Dedifferentiated amniotic fluid mesenchymal stem cell (primary cell): ENCODE data around the gene FAM163B.

Experiments used
- DNase-seq: peaks from one replicate; pipeline ENCODE4 v3.0.0-alpha.2; 2016; ENCODE audit errors: extremely low spot score

The FAM163B gene

DNA sequence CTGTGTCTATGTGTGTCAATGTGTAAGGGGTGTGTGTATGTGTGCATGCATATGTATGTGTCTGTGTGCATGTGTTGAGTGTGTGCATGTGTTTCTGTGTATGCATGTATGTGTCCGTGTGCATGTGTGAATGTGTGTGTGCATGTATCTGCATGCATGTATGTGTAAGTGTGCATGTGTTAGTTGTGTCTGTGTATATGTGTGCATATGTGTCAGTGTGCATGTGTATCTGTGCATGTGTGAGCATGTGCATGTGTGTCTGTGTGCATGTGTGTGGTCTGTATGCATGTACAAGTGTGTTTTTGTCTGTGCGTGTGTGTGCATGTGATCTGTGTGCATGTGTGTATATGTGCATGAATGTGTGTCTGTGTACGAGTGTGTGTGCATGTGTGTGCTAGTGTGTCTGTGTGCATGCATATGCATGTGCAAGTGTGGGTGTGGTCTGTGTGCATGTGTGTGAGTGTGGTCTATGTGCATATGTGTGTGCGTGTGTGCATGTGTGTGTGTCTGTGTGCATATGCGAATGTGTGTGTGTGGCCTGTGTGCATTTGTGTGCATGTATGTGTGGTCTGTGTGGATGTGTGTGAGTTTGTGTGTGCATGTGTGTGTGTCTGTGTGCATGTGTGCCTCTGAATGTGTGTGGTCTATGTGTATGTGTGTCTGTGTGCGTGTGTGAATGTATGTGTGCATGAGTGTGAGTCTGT is 9.6 kb downstream of the FAM163B start:
- no peak for DNase-seq

DNA sequence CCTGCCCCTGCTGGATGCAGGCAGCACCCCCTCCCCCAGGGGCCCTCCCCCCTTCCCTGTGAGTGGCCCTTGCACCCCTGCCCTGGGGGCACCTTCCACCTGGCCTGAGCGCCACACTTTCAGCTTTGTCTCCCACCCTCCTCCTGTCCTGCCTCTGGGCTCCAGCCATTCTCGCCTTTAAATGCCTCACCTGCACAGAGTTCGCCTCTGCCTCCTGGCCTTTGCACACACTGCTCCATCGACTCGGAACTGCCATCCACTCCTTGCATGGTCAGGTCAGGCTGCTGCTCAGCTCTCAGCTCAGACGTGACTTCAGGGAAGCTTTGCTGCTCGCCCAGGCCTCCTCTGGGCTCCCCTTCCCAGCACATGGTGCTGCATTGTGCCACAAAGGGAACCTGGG is 10.2 kb downstream of the FAM163B start:
- no peak for DNase-seq

DNA sequence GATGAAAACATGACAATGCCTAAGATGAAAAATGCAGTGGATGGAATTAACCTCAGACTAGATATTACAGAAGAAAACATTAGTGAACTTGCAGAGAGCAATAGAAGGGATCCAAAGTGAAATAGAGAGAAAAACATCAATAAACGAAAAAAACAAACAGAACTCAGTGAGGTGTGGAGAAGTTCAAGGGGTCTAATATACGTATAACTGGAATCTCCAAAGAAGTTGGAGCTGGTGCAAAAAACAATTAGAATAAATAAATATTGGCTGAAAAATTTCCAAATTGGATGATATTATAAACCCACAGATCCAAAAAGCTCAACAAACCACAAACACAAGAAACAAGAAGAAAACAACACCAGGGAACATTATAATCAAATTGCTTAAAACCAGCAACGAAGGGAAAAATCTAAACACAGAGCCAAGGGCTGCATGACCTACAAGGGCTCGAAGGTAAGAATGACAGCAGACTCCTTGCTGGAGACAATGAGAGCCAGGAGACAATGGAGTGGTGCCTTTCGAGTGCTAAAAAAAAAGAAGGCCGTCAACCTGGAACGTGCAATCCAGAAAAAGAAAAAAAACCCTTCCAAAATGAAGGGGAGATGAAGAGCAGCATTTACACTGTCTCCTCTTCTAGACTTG is 11.8 kb downstream of the FAM163B start:
- no peak for DNase-seq

DNA sequence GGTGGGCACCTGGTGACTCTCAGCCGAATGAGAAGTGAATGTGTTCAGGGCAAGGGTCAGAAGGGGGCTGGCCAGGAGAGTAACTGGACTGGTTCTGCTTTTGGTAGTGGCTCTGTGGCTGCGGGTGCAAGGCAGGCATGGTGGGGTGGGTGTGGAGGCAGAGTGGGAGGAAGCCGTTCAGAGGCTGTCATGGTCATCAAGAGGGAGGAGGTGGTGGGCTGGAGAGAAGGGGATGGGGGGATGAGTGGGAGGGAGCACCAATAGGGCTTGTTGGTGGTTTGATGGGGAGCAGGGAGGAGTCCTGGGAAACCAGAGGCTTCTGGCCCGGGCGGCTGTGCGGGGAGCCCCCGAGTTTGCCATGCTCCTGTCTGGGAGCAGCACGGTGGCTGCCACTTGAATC is 13.3 kb downstream of the FAM163B start:
- DNase-seq: no peak

DNA sequence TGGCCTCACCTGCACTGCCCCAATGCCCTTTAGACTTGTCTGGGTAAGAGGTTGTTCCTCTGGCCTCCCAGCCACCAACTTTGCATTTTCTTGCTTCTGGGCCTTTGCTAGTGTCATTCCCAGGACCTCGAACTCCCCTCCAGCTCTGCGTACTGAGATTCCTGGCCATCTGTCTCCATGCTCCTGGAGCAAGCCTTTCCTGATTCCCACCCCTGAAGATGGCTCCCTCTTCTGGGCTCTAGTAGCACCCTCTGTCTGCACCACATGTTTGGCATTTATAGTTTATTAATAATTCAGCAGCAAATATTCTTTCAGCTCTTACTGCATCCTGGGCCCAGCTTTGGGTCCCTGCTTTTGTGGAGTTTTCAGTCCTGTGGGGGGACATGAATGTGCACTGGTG is 14.9 kb downstream of the FAM163B start:
- no peak for DNase-seq

DNA sequence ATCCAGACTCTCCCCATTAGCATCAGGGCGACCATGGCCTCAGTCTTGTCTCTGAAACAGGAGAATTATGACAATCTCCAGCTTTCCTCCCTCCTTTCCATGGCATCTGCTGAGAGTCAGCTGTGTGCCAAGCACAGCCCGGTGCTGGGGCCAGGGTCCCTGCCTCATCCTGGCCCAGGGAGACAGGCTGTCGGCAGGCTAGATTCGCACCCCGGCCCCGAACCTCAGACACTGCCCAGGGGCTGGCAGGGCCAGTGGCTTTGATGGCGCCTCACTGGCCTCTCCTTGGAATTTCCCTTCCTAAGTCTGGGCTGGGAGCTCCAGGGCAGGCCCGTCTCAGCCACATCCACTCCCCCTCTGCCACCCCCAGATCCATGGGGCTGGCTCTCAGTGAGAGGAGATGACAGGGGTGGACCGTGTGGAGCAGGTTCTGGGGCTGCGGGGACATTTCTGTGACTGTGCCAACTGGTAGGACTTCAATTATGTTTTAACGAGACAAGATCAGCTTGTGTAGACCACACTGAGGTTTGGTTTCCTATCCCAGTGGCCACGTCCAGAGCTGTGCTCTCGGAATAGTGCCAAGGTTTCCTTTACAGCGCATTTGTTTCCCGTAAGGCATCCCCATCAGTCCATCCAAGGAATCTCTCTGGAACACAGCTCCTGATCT is 15.5 kb downstream of the FAM163B start:
- DNase-seq: no peak

DNA sequence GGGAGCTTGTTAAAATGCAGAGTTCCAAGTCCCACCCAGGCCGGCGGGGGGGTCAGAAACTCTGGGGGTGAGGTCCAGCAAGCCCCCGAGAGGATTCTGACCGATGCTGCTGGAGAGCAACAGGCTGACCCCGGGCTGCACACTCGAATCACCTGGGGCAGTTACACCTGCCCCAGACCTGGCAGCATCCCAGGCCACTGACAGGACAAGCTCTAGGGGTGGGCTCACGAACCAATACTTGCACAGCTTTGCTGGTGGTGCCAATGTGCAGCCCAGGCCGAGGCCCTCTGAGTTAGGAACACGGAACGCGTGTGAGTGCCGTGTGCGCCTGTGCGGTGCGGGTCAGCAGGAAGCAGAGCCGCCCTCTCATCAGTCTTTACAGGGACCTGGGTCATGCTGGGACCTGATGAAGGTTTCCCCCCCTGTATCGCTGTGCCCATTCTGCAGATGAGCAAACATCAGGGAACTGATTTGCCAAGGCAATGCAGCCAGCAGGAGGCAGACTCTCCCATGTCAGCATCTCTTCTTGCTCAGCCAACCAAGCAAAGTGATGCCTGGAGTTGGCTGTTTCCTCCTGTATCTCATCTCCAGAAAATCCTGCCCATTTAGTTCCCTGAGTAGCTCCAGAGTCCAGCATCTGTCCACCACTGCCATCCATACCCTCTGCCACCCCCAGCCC is 16.3 kb downstream of the FAM163B start:
- DNase-seq: no peak

DNA sequence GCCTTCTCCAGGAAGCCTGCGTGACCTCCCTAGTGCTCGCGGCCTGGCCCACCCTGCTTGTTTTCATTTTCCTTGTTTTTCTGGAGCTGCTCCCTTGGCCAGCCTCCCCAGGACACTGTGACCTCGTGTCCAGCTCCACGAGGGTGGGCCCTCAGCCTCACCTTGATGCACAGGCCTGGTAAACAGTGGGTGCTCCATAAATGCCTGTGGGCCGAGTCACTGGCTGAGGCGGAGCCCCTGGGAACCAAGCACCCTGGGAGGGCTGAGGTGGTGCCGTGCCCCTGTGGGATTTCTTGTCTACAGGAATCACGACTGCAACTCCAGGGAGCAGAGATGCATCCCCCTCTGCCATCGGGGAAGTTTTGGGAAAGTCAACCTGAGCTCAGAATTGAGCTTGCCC is 17.2 kb downstream of the FAM163B start:
- no peak for DNase-seq

DNA sequence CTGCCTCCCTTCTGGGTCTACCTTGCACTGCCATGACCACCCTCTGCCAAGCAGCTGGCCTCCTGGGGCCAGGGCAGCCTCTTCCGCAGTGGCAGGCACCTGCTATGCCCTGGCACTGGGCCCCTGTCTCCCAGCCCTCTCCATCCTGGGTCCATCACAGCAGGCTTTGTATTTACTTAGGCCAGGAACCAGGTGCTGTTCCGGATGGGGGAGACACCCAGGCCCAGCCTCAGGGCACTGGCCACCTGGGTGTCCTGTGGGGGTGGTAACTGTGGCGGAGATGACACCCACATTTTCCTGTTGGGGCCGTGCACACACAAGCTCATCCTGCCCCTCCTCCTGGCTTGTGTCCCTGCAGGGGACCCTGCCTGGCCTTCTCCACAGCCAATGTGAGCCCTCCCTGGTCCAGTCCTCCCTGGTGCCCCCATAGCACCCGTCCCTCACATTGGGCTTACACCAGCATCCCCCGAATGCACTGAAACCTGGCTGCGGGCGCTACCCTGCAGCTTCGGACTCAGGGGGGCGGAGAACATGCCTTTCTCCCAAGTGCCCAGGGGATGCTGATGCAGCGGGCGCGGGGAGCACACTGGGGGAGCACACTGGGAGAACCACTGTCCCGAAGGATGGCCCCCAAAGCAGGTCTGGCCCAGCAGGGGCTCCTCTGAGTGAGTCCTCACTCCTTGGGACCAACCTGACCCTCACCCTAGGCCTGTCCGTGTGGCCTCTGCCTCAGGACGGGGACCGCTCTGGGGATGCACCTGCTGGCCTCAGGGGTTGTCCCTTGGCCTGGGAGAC is 17.9 kb downstream of the FAM163B start:
- no peak for DNase-seq

DNA sequence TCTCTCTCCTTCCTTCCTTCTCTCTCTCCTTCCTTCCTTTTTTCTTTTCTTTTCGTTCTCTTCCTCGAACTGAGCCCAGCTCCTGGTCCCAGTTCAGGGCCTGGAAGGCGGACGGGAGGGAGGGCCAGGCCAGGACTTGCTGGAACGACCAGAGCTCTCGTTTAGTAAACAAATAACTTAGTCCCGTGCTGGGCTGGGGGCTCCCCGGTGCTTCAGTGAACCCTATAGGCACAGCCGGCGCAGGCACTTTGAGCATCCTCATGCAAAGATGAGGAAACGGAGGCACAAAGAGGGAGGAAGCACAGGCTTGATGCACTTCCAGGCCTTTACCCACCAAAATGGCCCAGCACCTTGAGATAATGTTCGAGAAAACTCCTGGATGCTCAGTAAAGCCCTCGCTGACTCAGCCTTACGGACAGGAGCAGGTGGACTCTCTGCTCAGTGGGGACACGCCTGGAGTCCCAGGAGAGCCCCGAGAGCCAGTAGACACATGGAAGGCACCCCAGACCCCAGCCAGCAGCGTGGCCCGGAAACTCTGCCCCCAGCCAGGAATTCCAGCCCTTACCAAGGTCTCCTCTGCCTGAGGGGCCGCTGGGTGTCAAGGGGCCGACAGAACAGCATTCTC is 18.8 kb downstream of the FAM163B start:
- DNase-seq: no peak

DNA sequence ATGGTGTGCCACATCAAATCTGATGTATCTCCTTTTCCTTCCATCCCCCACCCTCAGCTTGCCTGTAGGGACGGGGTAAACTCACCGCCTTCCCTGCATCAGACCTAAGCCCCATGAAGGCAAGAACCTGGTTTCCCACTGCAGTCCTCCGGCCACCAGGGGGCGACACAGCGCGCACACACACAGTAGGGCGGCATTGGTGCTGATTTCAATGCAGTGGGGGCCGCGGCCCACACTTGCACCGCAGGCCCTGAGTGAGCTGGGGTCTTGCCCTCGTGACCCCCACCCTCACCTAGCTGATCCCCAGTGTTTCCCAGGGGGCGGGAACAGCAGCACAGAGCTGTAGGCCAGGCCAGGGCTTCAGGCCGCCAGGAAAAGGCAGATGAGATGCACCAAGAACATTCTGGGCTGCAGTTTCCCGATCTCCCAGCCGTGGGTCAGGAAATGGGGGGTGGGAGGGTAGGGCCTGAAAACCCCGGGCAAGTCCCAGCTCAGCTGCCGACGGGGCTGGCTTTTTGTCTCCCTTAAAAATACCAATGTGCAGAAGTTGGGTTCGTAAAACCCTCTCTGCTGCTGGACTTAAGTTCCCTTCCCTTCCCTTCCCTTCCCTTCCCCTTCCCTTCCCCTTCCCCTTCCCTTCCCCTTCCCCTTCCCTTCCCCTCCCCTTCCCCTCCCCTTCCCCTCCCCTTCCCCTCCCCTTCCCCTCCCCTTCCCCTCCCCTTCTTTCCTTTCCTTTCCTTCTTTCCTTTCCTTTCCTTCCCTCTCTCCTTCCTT is 19.5 kb downstream of the FAM163B start:
- DNase-seq: no peak

DNA sequence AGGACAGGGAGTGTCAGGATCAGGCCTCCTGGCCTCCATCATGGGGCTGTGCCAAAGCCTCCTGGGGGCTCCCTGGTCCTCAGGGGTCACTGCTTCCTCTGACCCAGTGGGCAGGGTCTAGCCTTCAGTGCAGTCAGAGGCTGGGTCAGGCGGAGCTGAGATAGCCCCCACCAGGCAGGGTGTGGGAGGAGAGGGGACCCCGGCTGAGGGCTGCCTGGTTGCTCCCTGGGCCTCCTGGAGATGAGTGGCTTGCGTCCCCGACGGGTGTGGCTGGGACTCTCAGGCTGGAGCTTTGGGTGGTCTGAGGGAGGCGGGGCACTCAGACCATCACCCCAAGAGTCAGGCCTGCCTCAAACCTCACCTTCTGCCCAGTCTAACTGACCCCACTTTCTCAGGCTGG is 21.7 kb downstream of the FAM163B start:
- no peak for DNase-seq

DNA sequence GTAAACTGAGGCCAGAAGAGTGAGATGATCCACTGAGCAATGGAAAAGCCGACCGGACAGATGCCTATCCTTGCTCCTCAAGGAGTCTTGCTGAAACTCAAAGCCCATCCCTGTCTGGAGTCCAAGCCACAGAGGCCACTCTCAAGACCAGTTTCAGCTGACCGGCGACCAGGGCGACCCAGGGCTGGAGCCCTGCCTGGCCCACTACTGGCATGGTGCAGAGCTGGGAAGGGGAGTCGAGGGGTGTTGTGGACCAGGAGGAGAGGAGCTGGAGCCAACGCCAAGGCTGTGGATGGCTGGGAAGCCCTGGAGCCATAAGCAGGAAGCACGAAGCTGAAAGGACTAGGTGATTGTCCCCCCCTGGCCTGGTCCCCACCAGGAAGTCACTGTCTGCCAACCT is 22.1 kb downstream of the FAM163B start:
- no peak for DNase-seq

DNA sequence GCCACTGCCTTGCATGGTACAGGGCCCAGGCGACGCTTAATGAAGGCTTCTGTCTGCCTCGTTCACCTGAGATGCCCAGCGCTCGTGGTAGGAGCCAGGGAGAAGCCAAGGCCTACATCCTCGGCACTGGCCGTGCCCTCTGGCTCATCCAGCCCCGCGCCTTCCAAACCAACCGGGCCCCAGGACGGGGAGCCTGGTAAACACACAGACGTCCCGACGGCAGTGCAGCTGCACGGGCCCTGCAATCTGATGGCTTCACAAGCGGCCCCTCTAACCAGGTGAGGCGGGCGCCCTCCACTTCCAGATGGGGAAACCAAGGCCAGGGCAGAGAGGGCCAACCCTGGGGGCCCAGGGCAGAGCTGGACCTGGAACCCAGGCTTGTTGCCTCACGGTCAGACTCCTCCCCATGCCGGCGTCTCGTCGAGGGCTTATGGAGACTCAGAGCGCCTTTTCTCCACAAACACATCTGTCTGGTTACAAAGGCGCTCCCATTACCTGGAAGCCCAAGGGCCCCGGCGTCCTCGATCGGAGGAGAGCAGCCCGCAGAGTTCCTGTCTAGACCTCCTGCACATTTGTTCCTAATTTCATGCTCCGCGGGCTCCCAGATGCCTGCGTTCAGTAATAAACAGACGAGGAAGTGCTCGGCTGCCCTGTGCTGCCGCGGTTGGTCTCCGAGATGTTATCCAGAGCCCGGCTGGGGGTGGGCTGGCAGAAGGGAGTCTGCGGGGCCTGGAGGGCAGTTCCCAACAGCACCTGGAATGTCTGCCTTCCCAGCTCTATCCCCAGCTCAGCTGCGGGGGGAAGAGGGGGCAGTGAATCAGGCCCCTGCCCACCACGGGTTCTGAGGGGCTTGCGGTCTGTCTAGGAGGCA is 23.5 kb downstream of the FAM163B start:
- DNase-seq: no peak

DNA sequence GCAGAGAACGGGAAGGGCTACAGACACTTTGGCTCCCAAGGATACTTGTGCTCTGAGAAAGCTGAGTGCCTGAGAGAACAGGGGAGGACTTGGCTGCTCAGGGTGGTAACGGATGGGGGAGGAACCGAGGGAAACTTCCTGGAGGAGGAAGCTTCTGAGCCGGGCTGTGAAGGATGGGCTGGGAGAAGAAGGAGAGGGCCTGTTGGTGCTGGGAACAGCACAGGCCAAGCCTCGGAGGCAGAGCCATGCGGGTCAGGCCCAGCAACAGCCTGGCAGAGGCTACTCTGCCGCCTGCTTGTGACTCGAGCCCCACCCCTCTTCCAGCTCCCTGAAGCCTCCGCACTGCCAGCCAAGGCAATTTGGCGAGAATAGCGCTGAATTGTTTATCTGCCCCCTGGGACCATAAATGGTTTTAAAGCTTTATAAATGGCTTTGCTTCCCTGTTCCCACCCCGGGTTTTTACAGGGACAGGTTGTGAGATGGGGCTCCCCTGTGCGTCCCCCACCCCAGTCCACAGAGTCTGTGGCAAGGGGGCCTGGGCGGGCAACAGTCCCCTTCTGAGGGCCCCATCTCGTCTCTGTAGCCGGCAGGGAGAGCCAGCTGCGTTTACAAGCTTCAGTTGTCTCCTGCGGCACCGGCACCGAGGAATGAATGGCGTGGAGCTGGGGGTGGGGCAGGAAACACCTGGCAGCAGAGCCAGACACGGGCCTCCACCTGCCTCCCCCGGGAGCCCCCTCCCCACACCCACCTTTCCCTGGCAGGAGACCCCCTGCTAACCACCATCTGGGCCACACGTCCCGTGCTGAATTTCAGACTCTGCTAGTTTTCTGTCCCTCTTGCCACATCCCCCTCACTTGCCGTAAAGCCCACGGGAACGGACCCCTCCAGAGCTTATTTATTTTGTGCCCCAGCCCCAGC is 24.4 kb downstream of the FAM163B start:
- no peak for DNase-seq

DNA sequence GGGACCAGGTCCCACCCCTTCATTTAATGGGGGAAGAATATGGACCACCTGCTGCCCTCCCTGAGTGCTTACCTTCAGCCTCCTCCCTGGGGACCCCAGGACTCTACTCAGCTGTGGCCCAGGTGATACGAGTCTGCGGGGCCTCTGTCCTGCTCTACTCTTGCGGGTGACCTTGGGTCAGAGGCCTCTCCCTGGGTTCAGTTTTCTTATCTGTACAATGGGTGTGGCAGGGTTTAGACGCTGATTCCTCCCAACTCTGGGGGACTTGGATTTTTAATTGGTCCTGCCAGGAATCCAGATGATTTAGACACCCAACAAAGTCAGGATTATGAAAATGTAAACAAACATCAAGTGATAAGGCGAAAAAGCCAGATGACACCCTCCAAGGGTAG is 25.0 kb downstream of the FAM163B start:
- DNase-seq: no peak

DNA sequence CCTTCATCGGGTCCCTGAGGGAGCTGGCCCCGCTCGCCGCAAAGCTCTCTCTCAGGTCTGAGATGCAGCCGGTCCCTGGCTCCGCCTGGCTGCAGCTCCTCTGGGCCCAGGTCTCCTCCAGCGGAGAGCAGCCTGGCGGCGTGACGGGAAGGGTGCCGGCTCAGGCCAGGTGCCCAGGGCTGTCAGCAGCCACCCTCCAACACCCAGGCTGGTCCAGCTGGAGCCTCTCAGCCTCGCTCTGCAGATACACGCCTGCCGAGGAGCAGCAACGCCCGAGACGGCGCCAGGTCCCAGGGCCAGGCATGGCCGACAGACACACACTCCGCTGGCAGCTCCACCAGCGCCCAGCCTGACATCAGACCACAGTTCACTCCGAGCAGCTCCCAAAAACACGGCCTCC is 25.6 kb downstream of the FAM163B start:
- no peak for DNase-seq

DNA sequence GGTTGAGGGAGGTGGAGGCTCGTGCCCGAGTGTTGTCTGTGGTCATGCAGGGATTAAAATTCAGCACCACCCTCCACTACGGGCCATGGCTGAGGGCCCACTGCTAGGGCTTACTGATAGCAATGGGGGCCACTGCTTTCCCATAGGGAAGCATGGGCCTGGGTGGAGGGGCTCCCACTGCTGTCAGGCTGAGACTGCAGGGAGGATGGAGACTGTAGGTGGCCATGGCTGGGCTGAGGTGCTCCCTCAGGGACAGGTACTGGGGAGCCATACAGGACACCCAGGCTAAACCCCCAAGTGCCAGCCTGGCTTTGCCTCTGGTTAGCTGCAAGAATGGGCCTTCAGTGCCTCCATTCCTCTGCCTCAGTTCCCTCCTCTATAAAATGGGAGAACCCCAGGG is 26.1 kb downstream of the FAM163B start:
- no peak for DNase-seq
